K562 (cell line): Measurements from ENCODE around the gene SERTAD1. TPM values are rescaled to one million over a fixed set of nuclear protein-coding genes. Genes with fewer than 3 reads are reported as not detected.
A peak's percentile ranks its signal among the peaks of the same experiment; 100 is the strongest.

Source experiments
- ATAC-seq: fragments of 200-7000 bp; cut with Tn5 transposase; 3 replicates; pipeline ENCODE4 v1.9.1; 2020; ENCODE audit warnings: moderate library complexity
- BruUV-seq: library from RNA; stranded (reverse); fragments of 400-500 nt; replicated peaks from 2 replicates; lab custom pipeline; 2021; lab: Mats Ljungman, UMichigan
- CTCF ChIA-PET: fragments of 300-600 bp; formaldehyde crosslinking; extraction: SDS; loops from one replicate; lab custom pipeline; 2021; ENCODE audit warnings: low intra/inter-chr PET ratio; lab: Yijun Ruan, JAX
- POLR2A ChIA-PET: fragments of 300-600, 350-650 bp; sonication (Branson Sonifier 250); formaldehyde crosslinking; extraction: SDS; loops from one replicate; lab custom pipeline; 2021; ENCODE audit warnings: antibody characterized with exemption, inconsistent platforms; lab: Yijun Ruan, JAX
- DNase-seq, 4 experiments: peaks; one replicate each; pipeline versions ENCODE4 v3.0.0 to v3.0.0-alpha.2; 2011 to 2018; ENCODE audit warnings: low spot score in 3 of 4, mixed read lengths in 3 of 4; ENCODE audit errors: extremely low read depth in 1 of 4
- FAIRE-seq: peaks from 2 replicates; lab custom pipeline; 2011; peaks lifted over from hg19 to GRCh38; lab: Jason Lieb, UNC
- H2AFZ ChIP-seq: 2 replicates; pipeline ENCODE4 v1.6.0; 2011; ENCODE audit warnings: low read depth, low read length, control low read depth, inconsistent platforms
- H3K27ac ChIP-seq: fragments of 200-600 bp; 3 replicates; pipeline ENCODE4 v1.8.0; 2011; ENCODE audit warnings: low read depth, mild to moderate bottlenecking, control low read depth, inconsistent platforms, low read length, moderate library complexity, mixed read lengths; ENCODE audit errors: extremely low read depth
- H3K27me3 ChIP-seq, 2 experiments: fragments of 300-600 bp in 1 of 2; 2 replicates in 1 of 2; 3 replicates in 1 of 2; pipeline versions ENCODE4 v1.6.0 to v1.8.0; 2011; ENCODE audit warnings: inconsistent platforms in 2 of 2, low read length in 2 of 2, mild to moderate bottlenecking in 1 of 2, mixed read lengths in 1 of 2, moderate library complexity in 1 of 2; ENCODE audit not compliant: control insufficient read depth in 2 of 2, insufficient read depth in 2 of 2
- H3K36me3 ChIP-seq: fragments of 300-600 bp; 3 replicates; pipeline ENCODE4 v1.8.0; 2011; ENCODE audit warnings: mild to moderate bottlenecking, low read length, inconsistent platforms; ENCODE audit not compliant: control insufficient read depth, insufficient read depth
- H3K4me1 ChIP-seq, 2 experiments: fragments of 200-600 bp in 1 of 2; replicated peaks in 1 of 2; 2 replicates in 1 of 2; 3 replicates in 1 of 2; pipeline versions ENCODE4 v1.5.1 to v1.8.0; 2011; ENCODE audit warnings: inconsistent platforms in 2 of 2, low read length in 2 of 2, mild to moderate bottlenecking in 1 of 2, mixed read lengths in 1 of 2, moderate library complexity in 1 of 2; ENCODE audit not compliant: control insufficient read depth in 2 of 2, insufficient read depth in 2 of 2
- H3K4me2 ChIP-seq: 2 replicates; pipeline ENCODE4 v1.6.1; 2011; ENCODE audit warnings: low read length, control low read depth, inconsistent platforms, mixed read lengths; ENCODE audit not compliant: insufficient read depth
- H3K4me3 ChIP-seq: fragments of 200-600 bp; sonication (generic), shearing (Covaris generic); 2 replicates; pipeline ENCODE4 v1.5.1; 2016; ENCODE audit warnings: control low read depth, inconsistent platforms
- H3K79me2 ChIP-seq: fragments of 200-600 bp; 3 replicates; pipeline ENCODE4 v1.8.0; 2011; ENCODE audit warnings: low read length, inconsistent platforms; ENCODE audit not compliant: control insufficient read depth, insufficient read depth
- H3K9ac ChIP-seq, 2 experiments: 2 replicates each; pipeline versions ENCODE4 v1.6.0 to v1.6.1; 2011; ENCODE audit warnings: low read depth in 2 of 2, low read length in 2 of 2, control low read depth in 1 of 2, inconsistent platforms in 1 of 2, mild to moderate bottlenecking in 1 of 2, mixed read lengths in 1 of 2; ENCODE audit not compliant: insufficient read depth in 1 of 2
- H3K9me1 ChIP-seq: one replicate; pipeline ENCODE4 v1.6.0; 2011; ENCODE audit warnings: inconsistent platforms, mild to moderate bottlenecking, low read length, moderate library complexity; ENCODE audit not compliant: control insufficient read depth, insufficient read depth
- H3K9me3 ChIP-seq: replicated peaks from 2 replicates; pipeline ENCODE4 v1.5.1; 2011; ENCODE audit warnings: low read depth, low read length, inconsistent platforms; ENCODE audit not compliant: control insufficient read depth, insufficient read depth
- H4K20me1 ChIP-seq: replicated peaks from 2 replicates; pipeline ENCODE4 v1.6.1; 2011; ENCODE audit warnings: low read length, inconsistent platforms, mixed read lengths; ENCODE audit not compliant: control insufficient read depth, insufficient read depth
- ATF1 ChIP-seq, 2 experiments: fragments of 450-650 bp in 1 of 2; IDR thresholded peaks; 2 replicates each; pipeline ENCODE4 v1.6.1; 2016; ENCODE audit warnings: missing compliant biosample characterization in 1 of 2, missing genetic modification characterization in 1 of 2
- ATF3 ChIP-seq, 2 experiments: fragments of 450-650 bp in 1 of 2; sonication (generic) in 1 of 2; formaldehyde crosslinking in 1 of 2; IDR thresholded peaks in 1 of 2; conservative IDR thresholded peaks in 1 of 2; 2 replicates each; pipeline versions ENCODE4 v1.6.1 to v1.8.1; 2016 to 2023; ENCODE audit warnings: mild to moderate bottlenecking in 2 of 2, moderate library complexity in 2 of 2, inconsistent platforms in 1 of 2, missing genetic modification reagents in 1 of 2
- ATF6 ChIP-seq: sonication (generic); formaldehyde crosslinking; IDR thresholded peaks from 2 replicates; pipeline ENCODE4 v1.4.0; 2020; ENCODE audit warnings: mild to moderate bottlenecking, missing genetic modification reagents
- BDP1 ChIP-seq: IDR thresholded peaks from 3 replicates; pipeline ENCODE4 v1.6.1; 2011; ENCODE audit not compliant: insufficient read length, insufficient read depth
- CREM ChIP-seq: IDR thresholded peaks from 2 replicates; pipeline ENCODE4 v1.6.1; 2014; ENCODE audit warnings: antibody characterized with exemption, low read depth
- EGR1 ChIP-seq: fragments of 450-650 bp; conservative IDR thresholded peaks from 2 replicates; pipeline ENCODE4 v1.6.1; 2017; ENCODE audit warnings: mild to moderate bottlenecking
- ETS2 ChIP-seq: IDR thresholded peaks from 2 replicates; pipeline ENCODE4 v1.6.1; 2016; ENCODE audit warnings: borderline replicate concordance, missing genetic modification characterization, mild to moderate bottlenecking, moderate library complexity, missing compliant biosample characterization; ENCODE audit not compliant: poor library complexity, severe bottlenecking
- KDM4B ChIP-seq, 2 experiments: fragments of 450-650 bp in 1 of 2; sonication (generic) in 1 of 2; IDR thresholded peaks; 2 replicates each; pipeline ENCODE4 v1.6.1; 2016 to 2017; ENCODE audit warnings: borderline replicate concordance in 2 of 2, antibody characterized with exemption in 1 of 2, low read depth in 1 of 2, mild to moderate bottlenecking in 1 of 2
- KHSRP ChIP-seq: fragments of 450-650 bp; IDR thresholded peaks from 2 replicates; pipeline ENCODE4 v1.6.1; 2017
- MEIS2 ChIP-seq: fragments of 450-650 bp; IDR thresholded peaks from 2 replicates; pipeline ENCODE4 v1.6.1; 2014; ENCODE audit warnings: mild to moderate bottlenecking; ENCODE audit not compliant: partially characterized antibody
- ZBTB7A ChIP-seq: IDR thresholded peaks from 2 replicates; pipeline ENCODE4 v1.6.1; 2011; ENCODE audit warnings: low read depth, mild to moderate bottlenecking, low read length, moderate library complexity, borderline replicate concordance; ENCODE audit not compliant: control insufficient read depth
- ZNF75A ChIP-seq: fragments of 450-650 bp; formaldehyde crosslinking; IDR thresholded peaks from 2 replicates; pipeline ENCODE4 v1.4.0; 2020; ENCODE audit warnings: mild to moderate bottlenecking
- WGBS: fragments of 100-300 bp; shearing (Covaris generic); methylation state at CpG from one replicate; pipeline ENCODE4 v1.1.6; 2016; ENCODE audit warnings: low coverage, mixed read lengths; ENCODE audit not compliant: insufficient coverage; ENCODE audit errors: missing lambda C conversion rate; 5-methylcytosine and 5-hydroxymethylcytosine counted together
- in situ Hi-C: fragments of 300-500 bp; cut with MboI; formaldehyde crosslinking; loops from 4 replicates; pipeline ENCODE4 v1.15.0; 2018; ENCODE audit warnings: inconsistent platforms, mixed read lengths
- intact Hi-C: fragments of 100-400 bp; cut with micrococcal nuclease; formaldehyde crosslinking; loops from 2 replicates; pipeline ENCODE4 v1.14.2; 2022
- polyA plus RNA-seq, 8 experiments: library from polyadenylated mRNA; depleted of rRNA in 4 of 8; stranded (reverse) in 5 of 8; unstranded in 3 of 8; fragments of >200 nt; fragmentation: Nextera tagmentation in 2 of 8; fragmentation: Illumina TruSeq in 1 of 8; extraction: Ambion mirVana in 2 of 8; extraction: Trizol in 1 of 8; gene quantifications; 2 replicates each; pipeline versions ENCODE4 v1.2.1 to v1.2.3, GENCODE V29; 2011 to 2014; ENCODE audit warnings: inconsistent platforms in 1 of 8, missing spikeins in 1 of 8
- total RNA-seq, 7 experiments: library from RNA; depleted of rRNA in 6 of 7; stranded (reverse); fragments of >200 nt in 6 of 7; fragmentation: Illumina TruSeq in 2 of 7; extraction: Trizol in 2 of 7; gene quantifications; 2 replicates each; pipeline versions ENCODE4 v1.2.1 to v1.2.3, GENCODE V29; 2011 to 2021; ENCODE audit warnings: low replicate concordance in 1 of 7

SERTAD1 gene
- total and polyA plus RNA-seq, 9 of the 15 experiments (the other 6 are each of a cell fraction or from before 2014, with no cell fraction given): 0.15 to 8.7 (median 4.9) TPM

- TF ChIP-seq ETS2 (tag): no peak
- TF ChIP-seq ZBTB7A: peak; percentile 46; the same call in 1 of the 2 replicates
- TF ChIP-seq KHSRP: 0 out of 2 replicates have a peak, but pooled peaks have one; percentile 22
- TF ChIP-seq ZNF75A (CRISPR knock-in tag): no peak
- peak; percentile 58; the same call in 1 of the 2 replicates for TF ChIP-seq CREM
- no peak for TF ChIP-seq MEIS2
- no peak for TF ChIP-seq ATF6 (CRISPR knock-in tag)
- no peak for TF ChIP-seq KDM4B (IDR thresholded peaks at IDR 0.05; ENCODE audit: borderline replicate concordance in 2 of 2, low read depth in 1 of 2)
- 0 out of 2 replicates have a peak, but pooled peaks have one; percentile 13 for TF ChIP-seq EGR1
- no peak for TF ChIP-seq BDP1
- peak; percentile 69 for TF ChIP-seq ATF3 (IDR thresholded peaks at IDR 0.05)
- TF ChIP-seq ATF3 (CRISPR knock-in tag; conservative IDR thresholded peaks at IDR 0.05): no peak
- TF ChIP-seq ATF1 (CRISPR knock-in tag; IDR thresholded peaks at IDR 0.05): peak; percentile 24; the same call in 1 of the 2 replicates
- TF ChIP-seq ATF1 (tag; IDR thresholded peaks at IDR 0.05): peak; percentile 80
- no peak for ATAC-seq
- Histone ChIP-seq H3K9ac (peak within 1 kb of the TSS in 1 of 2 experiments; percentile 60; a peak in 2 of 4 replicates), H3K9me3 (no peaks in the 10 kb centered on the region), H3K36me3 (no peaks in the 10 kb centered on the region), H3K27ac (no peak within 1 kb of the TSS), H3K79me2 (no peaks in the 10 kb centered on the region), H3K4me3 (no peak within 1 kb of the TSS), H3K4me1 (peaks cover 28 to 58% of the 10 kb centered on the region in 2 experiments), H3K27me3 (no peaks in the 10 kb centered on the region), H2AFZ (peak within 1 kb of the TSS; percentile 41; the same call in 1 of the 2 replicates), H4K20me1 (no peaks in the 10 kb centered on the region), H3K9me1 (no peaks in the 10 kb centered on the region), H3K4me2 (no peak within 1 kb of the TSS)
- POLR2A ChIA-PET: interaction anchor here (1.0 to 2.0 kb wide), 6 partner anchors 8 to 38 kb away, joined by 3 to 6 read pairs (median 5); no protein-coding TSS in a partner anchor
- no peak for FAIRE-seq
- intact Hi-C loops (no loop called here), in situ Hi-C loops (no loop called here)
- CTCF ChIA-PET: no interaction called here
- WGBS: 67% methylated on average over 13 of the region's 18 CpGs
- no TSS peak for BruUV-seq
- DNase-seq: peak; percentile 27 to 56 (median 54)
These were observed 12.4 kb downstream of the SERTAD1 start, which contains the start of gene PRX for GRCh38 chr19:40413291-40413845. TSS of gene PRX (minus strand) at chr19:40413378. CDS start at chr19:40407932, 5,446 bp downstream.
